ENCODE results near the gene ZFPM1. TPM values are rescaled to one million over a fixed set of nuclear protein-coding genes. Genes with fewer than 3 reads are reported as not detected.

ZFPM1 gene
- total and polyA plus RNA-seq, 4 donors = 0.19 to 12.8 (median 5.3) TPM

- H3K27ac ChIP-seq (ENCODE audit: low read depth in 1 of 2, low read length in 2 of 2) = peak overlapping the region in 1 of 2 donors; percentile 75
- no peaks in the 10 kb centered on the region for H3K27me3 ChIP-seq (ENCODE audit: control insufficient read depth in 4 of 4, insufficient read depth in 4 of 4, low read length in 3 of 4)
- no peak for DNase-seq (ENCODE audit: low spot score)
- TF ChIP-seq SP1 (IDR thresholded peaks at IDR 0.05) = no peak
- no peak for TF ChIP-seq FOXA2 (IDR thresholded peaks at IDR 0.05)
- TF ChIP-seq HNF4G (IDR thresholded peaks at IDR 0.05) = no peak
- TF ChIP-seq CTCF (IDR thresholded peaks at IDR 0.05; ENCODE audit: low read depth, low read length, missing input control) = no peak
- no peak for TF ChIP-seq RAD21 (IDR thresholded peaks at IDR 0.05)
- TF ChIP-seq ATF3 (IDR thresholded peaks at IDR 0.05) = no peak
- no peak for TF ChIP-seq ZBTB33 (IDR thresholded peaks at IDR 0.05)
- no peak for TF ChIP-seq YY1 (IDR thresholded peaks at IDR 0.05)
- no peak for TF ChIP-seq RXRA (IDR thresholded peaks at IDR 0.05)
- TF ChIP-seq JUND (IDR thresholded peaks at IDR 0.05) = no peak
- H3K36me3 ChIP-seq (ENCODE audit: control insufficient read depth in 4 of 4, insufficient read depth in 3 of 4, low read depth in 1 of 4, low read length in 3 of 4) = peaks cover 0 to 4% (median 0%) of the 10 kb centered on the region in 4 donors
- no peak overlapping the region for H3K9ac ChIP-seq (ENCODE audit: low read depth in 1 of 2, low read length in 2 of 2)
- 74% methylated on average over 30 of the region's 30 CpGs for WGBS
- H3K4me1 ChIP-seq (ENCODE audit: control insufficient read depth in 4 of 4, insufficient read depth in 4 of 4, low read length in 3 of 4) = peaks cover 0 to 34% (median 19%) of the 10 kb centered on the region in 4 donors
- H3K4me3 ChIP-seq (ENCODE audit: low read depth in 1 of 3, low read length in 3 of 3) = no peak overlapping the region
- H3K9me3 ChIP-seq (ENCODE audit: control insufficient read depth in 4 of 4, low read length in 3 of 4) = no peaks in the 10 kb centered on the region
These were observed 1.2 kb upstream of the ZFPM1 start for GRCh38 chr16:88451586-88452481.

- H3K9me3 ChIP-seq (ENCODE audit: control insufficient read depth in 4 of 4, low read length in 3 of 4) = no peaks in the 10 kb centered on the region
- WGBS = 6% methylated on average over 72 of the region's 72 CpGs
- peaks cover 0 to 34% (median 19%) of the 10 kb centered on the region in 4 donors for H3K4me1 ChIP-seq (ENCODE audit: control insufficient read depth in 4 of 4, insufficient read depth in 4 of 4, low read length in 3 of 4)
- no peaks in the 10 kb centered on the region for H3K27me3 ChIP-seq (ENCODE audit: control insufficient read depth in 4 of 4, insufficient read depth in 4 of 4, low read length in 3 of 4)
- peak overlapping the region; percentile 51 to 75 for H3K27ac ChIP-seq (ENCODE audit: low read depth in 1 of 2, low read length in 2 of 2)
- peaks cover 0 to 4% (median 0%) of the 10 kb centered on the region in 4 donors for H3K36me3 ChIP-seq (ENCODE audit: control insufficient read depth in 4 of 4, insufficient read depth in 3 of 4, low read depth in 1 of 4, low read length in 3 of 4)
- DNase-seq (ENCODE audit: low spot score) = peak; percentile 100
- H3K4me3 ChIP-seq (ENCODE audit: low read depth in 1 of 3, low read length in 3 of 3) = peak overlapping the region in 2 of 3 donors; percentile 15 to 55
- no peak overlapping the region for H3K9ac ChIP-seq (ENCODE audit: low read depth in 1 of 2, low read length in 2 of 2)
- TF ChIP-seq ZBTB33 (IDR thresholded peaks at IDR 0.05) (no peak), HNF4A (conservative IDR thresholded peaks at IDR 0.05) (peak in 1 of 2 donors; percentile 22), SP1 (IDR thresholded peaks at IDR 0.05) (peak; percentile 84), MAX (IDR thresholded peaks at IDR 0.05) (no peak), FOXA2 (IDR thresholded peaks at IDR 0.05) (no peak), REST (IDR thresholded peaks at IDR 0.05) (no peak), YY1 (IDR thresholded peaks at IDR 0.05) (no peak), GABPA (IDR thresholded peaks at IDR 0.05 in 1 of 2, conservative IDR thresholded peaks at IDR 0.05 in 1 of 2) (no peak), RXRA (IDR thresholded peaks at IDR 0.05) (peak; percentile 66 to 93), JUND (IDR thresholded peaks at IDR 0.05) (no peak), EGR1 (IDR thresholded peaks at IDR 0.05; ENCODE audit: low read depth in 2 of 2) (peak; percentile 17 to 52), TAF1 (conservative IDR thresholded peaks at IDR 0.05) (no peak)
These were observed 431 bp upstream of the ZFPM1 start for GRCh38 chr16:88452482-88453216.

Data from liver (tissue), 9 donors.